ENCODE results near the gene MBD2. TPM values are rescaled to one million over a fixed set of nuclear protein-coding genes. Genes with fewer than 3 reads are reported as not detected.

MBD2 gene
- total RNA-seq, 1 experiment from 2014 or later, result 37.0 TPM

DNA sequence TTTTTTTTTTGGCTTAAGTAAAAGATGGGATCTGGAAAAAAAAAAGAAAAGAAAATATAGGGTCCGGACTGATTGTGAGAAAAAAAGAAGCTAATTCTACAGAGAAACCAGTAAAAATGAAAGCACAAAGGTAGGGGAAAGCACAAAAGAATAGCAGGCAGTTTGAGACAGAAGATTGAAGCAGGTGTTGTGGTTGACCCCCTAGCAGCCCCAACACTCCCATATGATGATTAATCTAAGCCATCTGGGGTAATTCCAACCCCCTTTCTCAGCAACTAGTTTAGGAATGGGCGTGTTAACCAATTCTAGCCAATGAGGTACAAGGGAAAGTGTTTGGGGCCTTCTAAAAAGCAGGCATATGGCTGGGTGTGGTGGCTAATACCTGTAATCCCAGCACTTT lies 77.0 kb downstream of the MBD2 start:
- H4K20me1 ChIP-seq (ENCODE audit: low read length), result no peaks in the 10 kb centered on the region
- H3K27me3 ChIP-seq (ENCODE audit: low read length), result no peaks in the 10 kb centered on the region
- DNase-seq, result no peak
- H3F3A ChIP-seq (ENCODE audit: low read length, unreplicated experiment), result peaks cover 9% of the 10 kb centered on the region
- H3K4me3 ChIP-seq (ENCODE audit: low read length), result no peak overlapping the region
- H3K4me2 ChIP-seq (ENCODE audit: low read length), result no peak overlapping the region
- H3K9ac ChIP-seq (ENCODE audit: low read length), result no peak overlapping the region
- CTCF ChIA-PET, result interaction anchor here (0.6 kb wide), 1 partner anchor 1189 kb away, joined by 3 read pairs; no protein-coding TSS in a partner anchor
- no peak overlapping the region for H2AFZ ChIP-seq (ENCODE audit: low read length)
- intact Hi-C loops (cut with micrococcal nuclease), result no loop called here
- POLR2A ChIA-PET (ENCODE audit: unreplicated experiment), result no interaction called here
- H3K9me2 ChIP-seq (replicated peaks; ENCODE audit: low read length), result no peaks in the 10 kb centered on the region
- H3K9me3 ChIP-seq (ENCODE audit: low read length), result no peaks in the 10 kb centered on the region; the same call in 1 of the 2 replicates
- H3K27ac ChIP-seq (ENCODE audit: low read length), result no peak overlapping the region
- H3K4me1 ChIP-seq (ENCODE audit: insufficient read depth, low read length), result peaks cover 43% of the 10 kb centered on the region
- TF ChIP-seq, protein P1, sequence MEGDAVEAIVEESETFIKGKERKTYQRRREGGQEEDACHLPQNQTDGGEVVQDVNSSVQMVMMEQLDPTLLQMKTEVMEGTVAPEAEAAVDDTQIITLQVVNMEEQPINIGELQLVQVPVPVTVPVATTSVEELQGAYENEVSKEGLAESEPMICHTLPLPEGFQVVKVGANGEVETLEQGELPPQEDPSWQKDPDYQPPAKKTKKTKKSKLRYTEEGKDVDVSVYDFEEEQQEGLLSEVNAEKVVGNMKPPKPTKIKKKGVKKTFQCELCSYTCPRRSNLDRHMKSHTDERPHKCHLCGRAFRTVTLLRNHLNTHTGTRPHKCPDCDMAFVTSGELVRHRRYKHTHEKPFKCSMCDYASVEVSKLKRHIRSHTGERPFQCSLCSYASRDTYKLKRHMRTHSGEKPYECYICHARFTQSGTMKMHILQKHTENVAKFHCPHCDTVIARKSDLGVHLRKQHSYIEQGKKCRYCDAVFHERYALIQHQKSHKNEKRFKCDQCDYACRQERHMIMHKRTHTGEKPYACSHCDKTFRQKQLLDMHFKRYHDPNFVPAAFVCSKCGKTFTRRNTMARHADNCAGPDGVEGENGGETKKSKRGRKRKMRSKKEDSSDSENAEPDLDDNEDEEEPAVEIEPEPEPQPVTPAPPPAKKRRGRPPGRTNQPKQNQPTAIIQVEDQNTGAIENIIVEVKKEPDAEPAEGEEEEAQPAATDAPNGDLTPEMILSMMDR (conservative IDR thresholded peaks at IDR 0.05; ENCODE audit: low read depth, low read length), result no peak
- TF ChIP-seq EZH2 (IDR thresholded peaks at IDR 0.05; ENCODE audit: low read length, unreplicated experiment), result no peak
- TF ChIP-seq EZH2phosphoT487 (IDR thresholded peaks at IDR 0.05; ENCODE audit: borderline replicate concordance, low read length), result no peak
- no peaks in the 10 kb centered on the region for H3K79me2 ChIP-seq (ENCODE audit: low read length)
- ATAC-seq, result no peak
- H3K36me3 ChIP-seq (ENCODE audit: low read depth, low read length), result peaks cover 5% of the 10 kb centered on the region; the same call in 1 of the 2 replicates
- BruUV-seq (replicated peaks), result no TSS peak

DNA sequence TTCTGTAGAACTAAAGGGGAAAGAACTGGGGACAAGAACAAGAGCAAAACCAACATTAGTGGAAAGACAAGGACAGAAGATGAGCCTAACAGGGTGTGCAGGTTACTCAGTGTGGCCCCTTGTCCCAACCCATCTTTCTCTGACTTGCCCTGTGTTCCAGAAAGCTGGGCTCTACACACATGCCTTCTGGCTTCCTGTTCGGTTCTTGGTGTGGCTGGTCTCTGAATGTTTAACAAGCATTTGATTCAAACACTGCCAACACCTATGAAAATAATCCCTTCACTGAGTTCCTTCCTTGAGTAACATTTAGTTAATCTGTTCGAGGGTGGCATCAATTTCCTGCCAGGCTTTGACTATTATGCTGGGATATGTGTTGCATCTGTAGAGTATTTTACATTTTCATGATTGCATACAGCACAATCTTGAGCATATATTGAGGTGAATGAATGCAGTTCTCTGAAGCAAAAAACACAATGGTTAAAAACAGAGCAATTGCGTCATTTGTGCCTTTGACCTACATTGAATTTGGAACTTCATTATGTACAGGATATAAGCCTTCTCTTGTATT lies 83.3 kb downstream of the MBD2 start:
- intact Hi-C loops (cut with micrococcal nuclease), result no loop called here
- Histone ChIP-seq H3K27me3 (ENCODE audit: low read length) (no peaks in the 10 kb centered on the region), H3K4me3 (ENCODE audit: low read length) (no peak overlapping the region), H3K9ac (ENCODE audit: low read length) (no peak overlapping the region), H3K27ac (ENCODE audit: low read length) (no peak overlapping the region), H3K79me2 (ENCODE audit: low read length) (no peaks in the 10 kb centered on the region), H3K36me3 (ENCODE audit: low read depth, low read length) (peaks cover 5% of the 10 kb centered on the region; the same call in 1 of the 2 replicates), H3F3A (ENCODE audit: low read length, unreplicated experiment) (no peaks in the 10 kb centered on the region), H3K9me3 (ENCODE audit: low read length) (no peaks in the 10 kb centered on the region; the same call in 1 of the 2 replicates), H2AFZ (ENCODE audit: low read length) (no peak overlapping the region), H3K9me2 (replicated peaks; ENCODE audit: low read length) (no peaks in the 10 kb centered on the region), H3K4me2 (ENCODE audit: low read length) (no peak overlapping the region), H3K4me1 (ENCODE audit: insufficient read depth, low read length) (no peaks in the 10 kb centered on the region), H4K20me1 (ENCODE audit: low read length) (no peaks in the 10 kb centered on the region)
- CTCF ChIA-PET, result no interaction called here
- POLR2A ChIA-PET (ENCODE audit: unreplicated experiment), result no interaction called here
- TF ChIP-seq, protein P1 (conservative IDR thresholded peaks at IDR 0.05; ENCODE audit: low read depth, low read length), result no peak
- no peak for TF ChIP-seq EZH2 (IDR thresholded peaks at IDR 0.05; ENCODE audit: low read length, unreplicated experiment)
- TF ChIP-seq EZH2phosphoT487 (IDR thresholded peaks at IDR 0.05; ENCODE audit: borderline replicate concordance, low read length), result no peak
- ATAC-seq (no peak), DNase-seq (no peak)
- BruUV-seq (replicated peaks), result no TSS peak

DNA sequence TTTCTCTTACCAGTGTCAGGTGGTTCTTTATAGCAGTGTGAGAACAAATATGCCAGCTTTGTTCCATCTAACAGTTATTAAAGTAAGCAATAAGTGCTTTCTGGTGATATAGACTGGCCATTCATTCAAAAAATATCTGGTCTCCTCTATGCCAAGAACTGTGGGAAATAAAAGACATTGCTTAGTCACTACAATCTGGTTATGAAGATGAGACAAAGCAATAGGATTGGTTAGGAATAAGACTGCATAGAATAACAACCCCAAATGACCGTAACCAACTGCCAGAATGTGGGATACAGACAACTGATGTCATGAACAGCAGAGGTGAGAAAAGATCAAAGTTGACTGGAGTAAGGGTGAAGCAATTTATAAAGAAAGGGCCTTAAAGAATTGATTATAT lies 83.8 kb downstream of the MBD2 start:
- Histone ChIP-seq H2AFZ (ENCODE audit: low read length) (no peak overlapping the region), H3K4me1 (ENCODE audit: insufficient read depth, low read length) (no peaks in the 10 kb centered on the region), H3F3A (ENCODE audit: low read length, unreplicated experiment) (no peaks in the 10 kb centered on the region), H3K9me2 (replicated peaks; ENCODE audit: low read length) (no peaks in the 10 kb centered on the region), H4K20me1 (ENCODE audit: low read length) (no peaks in the 10 kb centered on the region), H3K9ac (ENCODE audit: low read length) (no peak overlapping the region), H3K27me3 (ENCODE audit: low read length) (no peaks in the 10 kb centered on the region), H3K9me3 (ENCODE audit: low read length) (no peaks in the 10 kb centered on the region; the same call in 1 of the 2 replicates), H3K4me3 (ENCODE audit: low read length) (no peak overlapping the region), H3K4me2 (ENCODE audit: low read length) (no peak overlapping the region), H3K36me3 (ENCODE audit: low read depth, low read length) (peaks cover 5% of the 10 kb centered on the region; the same call in 1 of the 2 replicates), H3K27ac (ENCODE audit: low read length) (no peak overlapping the region), H3K79me2 (ENCODE audit: low read length) (no peaks in the 10 kb centered on the region)
- BruUV-seq (replicated peaks), result no TSS peak
- TF ChIP-seq, protein P1 (conservative IDR thresholded peaks at IDR 0.05; ENCODE audit: low read depth, low read length), result no peak
- no peak for TF ChIP-seq EZH2phosphoT487 (IDR thresholded peaks at IDR 0.05; ENCODE audit: borderline replicate concordance, low read length)
- no peak for TF ChIP-seq EZH2 (IDR thresholded peaks at IDR 0.05; ENCODE audit: low read length, unreplicated experiment)
- POLR2A ChIA-PET (ENCODE audit: unreplicated experiment), result no interaction called here
- intact Hi-C loops (cut with micrococcal nuclease), result no loop called here
- no peak for DNase-seq
- CTCF ChIA-PET, result no interaction called here
- ATAC-seq, result no peak
